Neutrophil (primary cell): ENCODE data around the gene GPR156.

Source experiments
- H3K27ac ChIP-seq: fragments of 200-600 bp; sonication (generic); 2 replicates; pipeline ENCODE4 v1.5.1; 2016; ENCODE audit warnings: mild to moderate bottlenecking, moderate library complexity
- H3K27me3 ChIP-seq: fragments of 200-600 bp; sonication (generic); 2 replicates; pipeline ENCODE4 v1.6.0; 2016; ENCODE audit warnings: mild to moderate bottlenecking
- H3K36me3 ChIP-seq: fragments of 200-600 bp; sonication (generic); 2 replicates; pipeline ENCODE4 v1.5.1; 2017
- H3K4me1 ChIP-seq, 2 experiments: fragments of 200-600 bp in 1 of 2; sonication (generic) in 1 of 2; 1 replicate in 1 of 2; 2 replicates in 1 of 2; pipeline versions ENCODE4 v1.5.1 to v1.6.1; 2013 to 2016; ENCODE audit warnings: low read depth in 1 of 2, low read length in 1 of 2, mild to moderate bottlenecking in 1 of 2, moderate library complexity in 1 of 2; ENCODE audit not compliant: control insufficient read depth in 1 of 2, insufficient read depth in 1 of 2
- H3K4me3 ChIP-seq, 2 experiments: fragments of 200-600 bp in 1 of 2; sonication (generic) in 1 of 2; 1 replicate in 1 of 2; 2 replicates in 1 of 2; pipeline ENCODE4 v1.5.1; 2013 to 2016; ENCODE audit warnings: low read depth in 1 of 2, low read length in 1 of 2, mild to moderate bottlenecking in 1 of 2, moderate library complexity in 1 of 2
- H3K9me3 ChIP-seq: fragments of 200-600 bp; sonication (generic); 2 replicates; pipeline ENCODE4 v1.5.1; 2016
- CTCF ChIP-seq: fragments of 200-600 bp; sonication (generic); IDR thresholded peaks from 2 replicates; pipeline ENCODE4 v1.5.1; 2016; ENCODE audit warnings: antibody characterized with exemption

The GPR156 gene

DNA sequence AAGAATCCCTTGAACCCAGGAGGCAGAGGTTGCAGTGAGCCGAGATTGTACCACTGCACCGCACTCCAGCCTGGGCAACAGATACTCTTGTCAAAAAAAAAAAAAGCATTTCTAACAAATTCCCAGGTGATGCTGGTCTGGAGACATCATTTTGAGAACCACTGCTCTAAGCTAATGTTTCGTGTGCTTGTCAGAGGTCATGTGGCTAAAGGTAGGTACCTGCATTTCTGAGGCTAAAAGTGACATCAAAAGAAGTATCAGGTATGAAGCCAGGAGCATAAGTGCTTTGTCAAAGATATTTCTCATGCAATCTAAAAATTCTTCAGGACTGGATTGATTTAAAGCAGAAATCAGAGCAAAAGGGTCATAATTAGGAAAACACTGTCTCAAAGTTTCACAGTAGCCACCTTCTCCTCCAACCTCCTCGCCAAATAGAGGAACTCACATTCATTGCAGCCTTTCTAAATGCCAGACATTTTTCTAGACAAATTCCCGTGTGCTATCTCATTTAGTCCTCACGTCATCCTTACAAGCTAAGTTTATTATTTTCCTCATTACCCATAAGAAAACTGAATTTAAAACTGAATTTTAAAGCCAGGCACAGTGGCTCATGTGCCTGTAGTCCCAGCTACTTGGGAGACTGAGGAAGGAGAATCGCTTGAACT lies 165.0 kb downstream of the GPR156 start:
- Histone ChIP-seq H3K27me3 (no peaks in the 10 kb centered on the region), H3K27ac (no peak overlapping the region), H3K36me3 (no peaks in the 10 kb centered on the region), H3K4me1 (no peaks in the 10 kb centered on the region), H3K4me3 (no peak overlapping the region), H3K9me3 (no peaks in the 10 kb centered on the region)
- no peak for TF ChIP-seq CTCF
